CD4-positive, alpha-beta T cell treated with Interleukin-2 at 100 ng/mL for 4 hours (primary cell): ENCODE results near the gene RAB20.
"Not testable (repeated sequence)": the region's sequence is repeated elsewhere in the genome, so short reads cannot be mapped to it uniquely, and the experiment has no call there.

Experiments
- DNase-seq: peaks from one replicate; pipeline ENCODE4 v3.0.0-alpha.2; 2020; ENCODE audit warnings: low spot score

Gene RAB20

DNA sequence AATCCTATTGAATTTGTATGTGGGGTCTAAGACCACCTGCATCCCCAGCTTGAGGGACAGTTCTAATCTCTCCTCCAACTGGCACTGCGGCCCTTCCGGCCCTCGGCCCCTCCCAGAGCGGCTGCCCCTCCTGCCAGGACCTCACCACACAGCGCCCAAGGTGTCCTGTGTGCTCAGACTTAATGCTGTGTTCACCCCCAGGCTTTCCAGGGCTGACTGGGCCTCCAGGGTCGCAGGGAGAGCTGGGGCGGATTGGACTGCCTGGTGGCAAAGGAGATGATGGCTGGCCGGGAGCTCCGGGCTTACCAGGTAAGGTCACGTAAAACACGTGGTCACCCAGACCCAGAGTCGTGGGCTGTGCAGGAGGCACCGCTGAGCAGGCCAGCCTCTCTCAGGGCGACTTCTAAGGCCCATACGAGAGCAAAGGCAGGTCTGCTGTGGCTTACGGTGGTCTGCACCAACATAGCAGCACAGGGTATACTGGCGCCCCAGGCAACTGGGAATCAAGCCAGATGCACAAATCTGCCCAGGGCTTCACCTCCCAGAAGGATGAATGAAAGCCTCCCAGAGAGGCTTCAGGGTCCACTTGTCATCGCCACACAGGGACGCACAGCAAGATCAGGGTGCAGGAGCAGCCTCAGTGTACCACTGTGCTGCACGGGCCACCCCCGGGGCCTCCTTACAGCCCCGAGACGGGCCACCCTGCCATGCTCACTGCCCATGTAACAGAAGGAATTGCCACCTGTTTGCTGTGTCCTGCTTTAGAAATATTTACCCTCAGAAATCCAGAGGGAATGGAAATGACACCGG, 69.4 kb downstream of the RAB20 start:
- DNase-seq: no peak

GRCh38 chr13:110490009-110490770, 71.3 kb downstream of the RAB20 start:
- no peak for DNase-seq

GRCh38 chr13:110486880-110487279, 74.6 kb downstream of the RAB20 start:
- DNase-seq: not testable (repeated sequence)

- no peak for DNase-seq
These were observed 75.3 kb downstream of the RAB20 start for GRCh38 chr13:110486061-110486715.

DNA sequence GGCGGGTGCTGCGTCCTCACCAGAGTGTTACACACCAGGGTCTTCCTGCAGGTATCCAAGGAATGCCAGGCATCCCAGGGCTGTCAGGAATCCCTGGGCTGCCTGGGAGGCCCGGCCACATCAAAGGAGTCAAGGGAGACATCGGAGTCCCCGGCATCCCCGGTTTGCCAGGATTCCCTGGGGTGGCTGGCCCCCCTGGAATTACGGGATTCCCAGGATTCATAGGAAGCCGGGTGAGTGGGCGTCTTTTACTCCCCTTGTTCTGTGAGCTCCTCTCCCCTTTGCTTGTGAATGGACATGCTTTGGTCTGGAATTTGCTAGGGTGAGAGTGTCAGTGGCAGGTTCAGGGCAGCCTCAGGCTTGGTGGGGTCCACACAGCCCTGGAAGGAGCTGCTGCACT, 75.9 kb downstream of the RAB20 start:
- DNase-seq: no peak

GRCh38 chr13:110484290-110485048, 77.1 kb downstream of the RAB20 start:
- DNase-seq: no peak

- DNase-seq: no peak
These were observed 78.0 kb downstream of the RAB20 start for GRCh38 chr13:110483386-110483968.

GRCh38 chr13:110480161-110480560, 81.4 kb downstream of the RAB20 start:
- DNase-seq: no peak

GRCh38 chr13:110479648-110480047, 81.9 kb downstream of the RAB20 start:
- DNase-seq: no peak

DNA sequence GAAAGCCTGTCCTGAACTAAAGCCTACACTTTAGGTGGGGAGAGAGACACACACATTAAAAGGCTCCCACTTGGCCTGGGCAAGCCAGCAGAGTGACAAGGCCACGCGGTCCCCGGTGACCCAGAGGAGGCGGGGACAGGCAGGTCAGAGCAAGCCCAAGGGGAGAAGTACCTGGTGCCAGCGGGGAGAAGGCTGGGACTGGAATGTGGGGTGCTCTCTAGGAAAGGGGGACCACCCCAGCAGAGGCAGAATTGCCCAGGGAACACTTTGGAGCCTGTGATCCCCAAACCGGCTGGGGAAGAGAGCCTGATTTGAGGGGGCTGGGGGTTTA, 82.3 kb downstream of the RAB20 start:
- no peak for DNase-seq

- DNase-seq: no peak
These were observed 82.9 kb downstream of the RAB20 start for GRCh38 chr13:110478405-110479214.

GRCh38 chr13:110477706-110478245, 83.7 kb downstream of the RAB20 start:
- no peak for DNase-seq

DNA sequence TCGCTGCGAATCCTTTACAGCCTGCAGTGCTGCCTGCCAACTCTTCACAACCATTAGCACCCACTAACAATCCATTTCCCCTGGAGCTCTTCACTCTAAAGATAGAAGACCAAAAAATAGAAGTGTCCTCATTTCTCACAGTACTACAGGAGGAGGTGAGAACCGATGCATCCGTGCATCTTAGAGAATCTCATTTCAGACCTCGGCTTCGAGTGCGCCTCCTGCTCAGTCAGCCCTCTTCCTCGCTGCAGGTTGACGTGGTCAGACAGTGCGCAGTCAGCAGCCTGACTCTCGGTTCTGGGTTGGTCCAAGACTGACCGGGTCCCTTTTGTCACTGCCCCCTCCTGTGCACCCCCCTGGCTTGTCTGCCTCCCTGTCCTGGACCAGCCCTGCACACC, 85.3 kb downstream of the RAB20 start:
- DNase-seq: no peak

DNA sequence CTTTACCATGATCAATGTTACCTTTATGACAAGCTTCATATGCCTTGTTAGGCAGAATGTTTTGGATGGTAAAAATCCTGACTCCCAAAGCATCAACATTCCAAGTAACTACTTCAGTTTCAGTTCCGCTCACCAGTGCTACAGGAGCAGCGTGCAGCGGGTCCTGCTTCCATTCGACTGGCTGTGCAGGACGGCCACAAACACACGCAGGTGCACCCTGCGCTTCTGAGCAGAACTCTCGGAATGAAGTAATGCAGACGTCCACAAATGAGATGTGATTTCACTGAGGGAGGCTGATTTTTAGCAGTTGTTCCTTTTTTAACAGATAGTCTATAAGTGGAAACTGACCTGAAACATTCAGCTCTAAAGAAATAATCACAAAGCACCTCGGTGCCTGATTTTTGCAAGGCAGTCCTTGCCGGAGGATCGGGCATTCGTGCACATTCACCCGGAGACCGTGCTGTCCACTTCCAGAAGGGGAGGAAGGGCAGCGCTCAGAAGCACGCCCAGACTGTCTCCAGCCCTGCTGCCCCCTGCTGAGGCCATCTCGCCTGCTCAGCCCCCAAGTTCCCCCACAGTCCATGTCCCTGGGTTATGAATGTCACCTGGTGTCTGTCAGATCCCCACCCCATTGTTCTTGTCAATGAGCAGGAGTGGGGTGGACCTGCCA, 85.8 kb downstream of the RAB20 start:
- no peak for DNase-seq

DNA sequence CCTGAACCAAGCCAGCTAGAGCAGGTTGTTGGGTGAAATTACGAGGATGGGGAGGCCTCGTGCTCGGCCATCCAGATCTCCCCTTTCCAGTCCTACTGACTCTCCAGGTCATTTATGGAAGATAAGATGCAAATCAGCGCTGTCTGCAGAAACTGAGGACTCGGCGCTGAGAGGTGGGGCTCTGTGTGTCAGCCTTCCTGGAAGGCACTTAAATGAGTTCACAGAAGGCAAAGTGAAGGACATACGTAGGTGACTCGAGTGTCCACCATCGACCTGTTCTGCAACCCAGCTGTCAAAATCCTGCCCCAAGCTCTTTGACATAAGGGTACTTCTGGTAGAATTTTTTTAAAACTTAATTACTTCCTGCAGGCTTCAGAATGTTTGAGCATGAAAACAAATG, 86.4 kb downstream of the RAB20 start:
- DNase-seq: no peak

DNA sequence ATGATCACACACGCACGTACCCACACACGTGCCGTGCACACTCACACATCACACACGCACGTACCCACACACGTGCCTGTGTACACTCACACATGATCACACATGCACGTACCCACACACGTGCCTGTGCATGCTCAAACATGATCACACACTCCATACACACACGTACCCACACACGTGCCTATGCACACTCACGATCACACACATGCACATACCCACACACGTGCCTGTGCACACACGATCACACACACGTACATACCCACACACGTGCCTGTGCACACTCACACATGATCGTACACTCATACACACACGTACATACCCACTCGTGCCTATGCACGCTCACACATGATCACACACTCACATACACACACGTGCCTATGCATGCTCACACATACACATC, 86.8 kb downstream of the RAB20 start:
- DNase-seq: no peak
